Lower leg skin (tissue), 3 donors: ENCODE results near the gene RAPGEF3.

Experiments used
- POLR2A ChIP-seq, 2 donors: fragments of 450-650 bp; IDR thresholded peaks; one replicate each; pipeline ENCODE4 v1.6.1; 2016 to 2017; ENCODE audit warnings: antibody characterized with exemption in 2 of 2, mild to moderate bottlenecking in 1 of 2, moderate library complexity in 1 of 2
- TF ChIP-seq, protein P1 (sequence below), 3 donors: fragments of 450-650 bp; IDR thresholded peaks; one replicate each; pipeline ENCODE4 v1.5.1; 2016; ENCODE audit warnings: antibody characterized with exemption in 3 of 3, mild to moderate bottlenecking in 3 of 3, moderate library complexity in 2 of 3

DNA sequence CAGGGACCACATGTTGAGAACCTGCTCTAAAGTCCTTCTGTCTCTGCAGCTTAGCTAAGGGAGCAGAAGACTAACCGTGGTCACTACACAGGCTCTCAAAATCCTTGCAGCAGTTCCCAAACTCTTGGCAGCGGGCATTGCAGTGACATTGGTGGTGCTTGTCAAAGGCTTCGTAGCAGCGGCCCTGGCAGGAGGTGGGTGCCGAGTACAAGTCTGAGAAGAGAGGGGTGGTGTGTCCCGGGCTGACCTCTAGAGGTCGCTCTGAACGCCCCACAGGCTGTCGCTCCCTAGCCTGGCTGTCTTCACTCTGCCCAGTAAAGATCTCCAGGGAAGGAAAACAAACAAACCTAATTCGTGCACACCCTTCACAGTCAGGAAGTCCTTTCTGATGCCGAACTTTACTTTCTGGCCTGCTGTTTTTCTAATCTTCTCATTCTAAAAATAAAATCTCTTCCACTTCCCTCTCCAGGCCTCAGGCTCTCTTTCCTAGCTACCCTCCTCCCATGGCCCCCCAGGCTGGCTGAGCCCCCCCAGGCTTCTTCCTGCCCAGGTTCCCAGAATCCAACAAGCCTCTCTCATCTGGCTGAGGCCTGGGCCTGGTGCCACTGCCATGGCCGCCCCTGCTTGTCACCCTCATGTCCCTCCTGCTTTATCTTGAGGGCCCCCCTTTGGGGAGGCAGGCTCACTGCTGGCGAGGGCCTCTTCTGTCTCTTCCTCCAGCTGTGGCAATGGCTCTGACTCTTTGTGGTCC is 41.1 kb downstream of the RAPGEF3 start:
- TF ChIP-seq, protein P1, sequence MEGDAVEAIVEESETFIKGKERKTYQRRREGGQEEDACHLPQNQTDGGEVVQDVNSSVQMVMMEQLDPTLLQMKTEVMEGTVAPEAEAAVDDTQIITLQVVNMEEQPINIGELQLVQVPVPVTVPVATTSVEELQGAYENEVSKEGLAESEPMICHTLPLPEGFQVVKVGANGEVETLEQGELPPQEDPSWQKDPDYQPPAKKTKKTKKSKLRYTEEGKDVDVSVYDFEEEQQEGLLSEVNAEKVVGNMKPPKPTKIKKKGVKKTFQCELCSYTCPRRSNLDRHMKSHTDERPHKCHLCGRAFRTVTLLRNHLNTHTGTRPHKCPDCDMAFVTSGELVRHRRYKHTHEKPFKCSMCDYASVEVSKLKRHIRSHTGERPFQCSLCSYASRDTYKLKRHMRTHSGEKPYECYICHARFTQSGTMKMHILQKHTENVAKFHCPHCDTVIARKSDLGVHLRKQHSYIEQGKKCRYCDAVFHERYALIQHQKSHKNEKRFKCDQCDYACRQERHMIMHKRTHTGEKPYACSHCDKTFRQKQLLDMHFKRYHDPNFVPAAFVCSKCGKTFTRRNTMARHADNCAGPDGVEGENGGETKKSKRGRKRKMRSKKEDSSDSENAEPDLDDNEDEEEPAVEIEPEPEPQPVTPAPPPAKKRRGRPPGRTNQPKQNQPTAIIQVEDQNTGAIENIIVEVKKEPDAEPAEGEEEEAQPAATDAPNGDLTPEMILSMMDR (IDR thresholded peaks at IDR 0.05), result peak in 1 of 3 donors; percentile 77
- TF ChIP-seq POLR2A (IDR thresholded peaks at IDR 0.05), result no peak
